IMR-90 (cell line): ENCODE measurements around the gene ATPAF1. TPM values are rescaled to one million over a fixed set of nuclear protein-coding genes. Genes with fewer than 3 reads are reported as not detected.

Source experiments
- ATAC-seq: fragments of 200-7000 bp; cut with Tn5 transposase; 2 replicates; pipeline ENCODE4 v1.9.1; 2020; ENCODE audit warnings: low read depth, mild to moderate bottlenecking, moderate library complexity
- BruUV-seq: library from RNA; stranded (reverse); fragments of 400-500 nt; replicated peaks from 2 replicates; lab custom pipeline; 2021; lab: Mats Ljungman, UMichigan
- CTCF ChIA-PET: fragments of 300-600 bp; formaldehyde crosslinking; extraction: SDS; loops from one replicate; lab custom pipeline; 2021; ENCODE audit warnings: antibody characterized with exemption; lab: Yijun Ruan, JAX
- POLR2A ChIA-PET: fragments of 300-600 bp; sonication (Branson Sonifier 250); formaldehyde crosslinking; loops from one replicate; lab custom pipeline; 2022; ENCODE audit warnings: antibody characterized with exemption; ENCODE audit not compliant: unreplicated experiment; lab: Charles Lee
- DNase-seq: peaks from one replicate; pipeline ENCODE4 v3.0.0; 2013
- H2AFZ ChIP-seq: replicated peaks from 2 replicates; pipeline ENCODE3; 2013; ENCODE audit warnings: low read length, mild to moderate bottlenecking; ENCODE audit not compliant: poor library complexity
- H2AK5ac ChIP-seq: 2 replicates; pipeline ENCODE4 v1.6.1; 2013; ENCODE audit warnings: low read depth, low read length, inconsistent platforms
- H2AK9ac ChIP-seq: replicated peaks from 2 replicates; pipeline ENCODE3; 2013; ENCODE audit warnings: mild to moderate bottlenecking, low read depth, low read length, moderate library complexity; ENCODE audit not compliant: poor library complexity
- H2BK120ac ChIP-seq: 2 replicates; pipeline ENCODE4 v1.6.1; 2013; ENCODE audit warnings: low read depth, low read length, inconsistent platforms
- H2BK15ac ChIP-seq: 3 replicates; pipeline ENCODE4 v1.6.1; 2013; ENCODE audit warnings: low read depth, low read length, inconsistent platforms
- H2BK20ac ChIP-seq: 2 replicates; pipeline ENCODE4 v1.6.1; 2013; ENCODE audit warnings: low read depth, mild to moderate bottlenecking, inconsistent platforms, low read length, moderate library complexity
- H2BK5ac ChIP-seq: 2 replicates; pipeline ENCODE4 v1.6.1; 2013; ENCODE audit warnings: mild to moderate bottlenecking, low read depth, low read length, inconsistent platforms; ENCODE audit not compliant: poor library complexity, severe bottlenecking
- H3K14ac ChIP-seq: replicated peaks from 2 replicates; pipeline ENCODE4 v1.6.1; 2013; ENCODE audit warnings: low read depth, low read length, inconsistent platforms
- H3K18ac ChIP-seq: 2 replicates; pipeline ENCODE4 v1.6.1; 2013; ENCODE audit warnings: low read depth, low read length, control low read depth
- H3K23ac ChIP-seq: 2 replicates; pipeline ENCODE4 v1.6.1; 2013; ENCODE audit warnings: low read depth, low read length, inconsistent platforms
- H3K27ac ChIP-seq: 2 replicates; pipeline ENCODE4 v1.5.1; 2013; ENCODE audit warnings: mild to moderate bottlenecking, control low read depth, low read length; ENCODE audit not compliant: insufficient read depth
- H3K27me3 ChIP-seq: 2 replicates; pipeline ENCODE4 v1.6.1; 2013; ENCODE audit warnings: low read length; ENCODE audit not compliant: control insufficient read depth, insufficient read depth
- H3K36me3 ChIP-seq: 2 replicates; pipeline ENCODE4 v1.6.1; 2013; ENCODE audit warnings: low read length, mixed read lengths; ENCODE audit not compliant: control insufficient read depth, insufficient read depth
- H3K4ac ChIP-seq: 2 replicates; pipeline ENCODE4 v1.6.1; 2013; ENCODE audit warnings: low read depth, low read length, inconsistent platforms
- H3K4me1 ChIP-seq: 2 replicates; pipeline ENCODE4 v1.6.1; 2013; ENCODE audit warnings: low read length, mixed read lengths; ENCODE audit not compliant: control insufficient read depth, insufficient read depth
- H3K4me2 ChIP-seq: 2 replicates; pipeline ENCODE4 v1.6.1; 2013; ENCODE audit warnings: low read depth, mild to moderate bottlenecking, control low read depth, low read length, moderate library complexity
- H3K4me3 ChIP-seq: 2 replicates; pipeline ENCODE4 v1.5.1; 2013; ENCODE audit warnings: low read depth, mild to moderate bottlenecking, control low read depth, low read length, moderate library complexity; ENCODE audit not compliant: insufficient read depth
- H3K56ac ChIP-seq: 2 replicates; pipeline ENCODE4 v1.6.1; 2013; ENCODE audit warnings: low read length, inconsistent platforms; ENCODE audit not compliant: insufficient read depth; ENCODE audit errors: extremely low read depth
- H3K79me1 ChIP-seq, 2 experiments: 2 replicates each; pipeline ENCODE4 v1.6.1; 2013; ENCODE audit warnings: low read length in 2 of 2, inconsistent platforms in 1 of 2, low read depth in 1 of 2
- H3K9ac ChIP-seq: 2 replicates; pipeline ENCODE4 v1.6.1; 2013; ENCODE audit warnings: low read depth, low read length, control low read depth
- H3K9me1 ChIP-seq: 2 replicates; pipeline ENCODE4 v1.6.1; 2013; ENCODE audit warnings: low read length, inconsistent platforms; ENCODE audit not compliant: insufficient read depth
- H3K9me3 ChIP-seq: 2 replicates; pipeline ENCODE4 v1.6.1; 2013; ENCODE audit warnings: low read length; ENCODE audit not compliant: control insufficient read depth, insufficient read depth
- H4K20me1 ChIP-seq: 2 replicates; pipeline ENCODE4 v1.6.1; 2013; ENCODE audit warnings: low read length, inconsistent platforms; ENCODE audit not compliant: insufficient read depth
- H4K5ac ChIP-seq: 2 replicates; pipeline ENCODE4 v1.6.1; 2013; ENCODE audit warnings: mild to moderate bottlenecking, low read depth, low read length, control low read depth
- H4K8ac ChIP-seq, 2 experiments: 2 replicates each; pipeline ENCODE4 v1.6.1; 2013; ENCODE audit warnings: low read depth in 2 of 2, low read length in 2 of 2, control low read depth in 1 of 2, inconsistent platforms in 1 of 2
- H4K91ac ChIP-seq: 2 replicates; pipeline ENCODE4 v1.6.1; 2013; ENCODE audit warnings: low read depth, low read length, inconsistent platforms; ENCODE audit not compliant: insufficient read depth
- MAFK ChIP-seq: IDR thresholded peaks from 2 replicates; pipeline ENCODE4 v1.6.1; 2012; ENCODE audit warnings: low read depth, low read length, improper control_type of control experiment
- MAZ ChIP-seq: IDR thresholded peaks from 2 replicates; pipeline ENCODE4 v1.6.1; 2012; ENCODE audit warnings: low read depth, mild to moderate bottlenecking, low read length, improper control_type of control experiment, moderate library complexity, borderline replicate concordance
- RAD21 ChIP-seq: IDR thresholded peaks from 2 replicates; pipeline ENCODE4 v1.6.1; 2012; ENCODE audit warnings: low read length, improper control_type of control experiment
- RCOR1 ChIP-seq: IDR thresholded peaks from 2 replicates; pipeline ENCODE4 v1.6.1; 2012; ENCODE audit warnings: mild to moderate bottlenecking, low read length, improper control_type of control experiment; ENCODE audit not compliant: insufficient replicate concordance
- WGBS, 2 experiments: methylation state at CpG; one replicate each; pipeline versions ENCODE4 v1.1.5 to v1.1.7; 2013; ENCODE audit warnings: missing lambda C conversion rate in 2 of 2; ENCODE audit not compliant: insufficient read length in 1 of 2; ENCODE audit errors: extremely low coverage in 2 of 2; 5-methylcytosine and 5-hydroxymethylcytosine counted together
- dilution Hi-C: fragments of 300-500 bp; cut with HindIII; formaldehyde crosslinking; loops from one replicate; pipeline ENCODE4 v1.14.3; 2018; ENCODE audit warnings: low sequenced_read_pairs; ENCODE audit not compliant: unreplicated experiment
- in situ Hi-C: fragments of 300-500 bp; cut with MboI; formaldehyde crosslinking; loops from 3 replicates; pipeline ENCODE4 v1.14.3; 2019; ENCODE audit warnings: low sequenced_read_pairs, inconsistent platforms, mixed read lengths
- intact Hi-C: fragments of 100-400 bp; cut with micrococcal nuclease; formaldehyde crosslinking; loops from 2 replicates; pipeline ENCODE4 v1.10.0; 2022
- polyA plus RNA-seq, 3 experiments: library from polyadenylated mRNA; depleted of rRNA; stranded (reverse); fragments of >200 nt; gene quantifications; 2 replicates each; pipeline ENCODE4 v1.2.3, GENCODE V29; 2012; ENCODE audit warnings: low replicate concordance in 1 of 3
- total RNA-seq: library from RNA; depleted of rRNA; stranded (reverse); fragments of >200 nt; gene quantifications from 2 replicates; pipeline ENCODE4 v1.2.3, GENCODE V29; 2012
- TF ChIP-seq, protein P1 (sequence below): conservative IDR thresholded peaks from 2 replicates; pipeline ENCODE4 v1.5.1; 2012; ENCODE audit warnings: mild to moderate bottlenecking, low read depth, low read length, improper control_type of control experiment

Gene ATPAF1
- total and polyA plus RNA-seq, 2 of the 4 experiments (the other 2 are of a cell fraction): 55.5 to 80.3 TPM

DNA sequence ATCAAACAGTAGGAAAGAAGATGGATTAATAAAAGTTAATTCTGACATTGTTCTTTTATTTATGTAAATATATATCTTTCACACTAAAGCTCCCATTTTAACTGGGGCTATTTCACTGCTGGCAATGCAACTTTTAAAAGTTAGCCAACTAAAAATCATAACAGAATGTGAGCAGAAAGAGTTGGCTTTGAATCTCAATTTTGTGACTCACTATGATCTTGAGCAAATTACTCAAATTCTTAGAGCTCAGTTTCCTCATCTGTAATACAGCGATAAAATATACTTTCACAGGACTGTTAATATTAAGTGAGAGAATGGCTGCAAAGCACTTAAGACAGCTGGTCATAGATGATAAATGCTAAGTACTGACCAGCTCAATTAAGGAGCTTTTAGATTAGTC, 40.0 kb upstream of the ATPAF1 start:
- no peak overlapping the region for H2BK120ac ChIP-seq
- no peak overlapping the region for H3K4me3 ChIP-seq
- no peak overlapping the region for H3K56ac ChIP-seq
- no peak overlapping the region for H3K27ac ChIP-seq
- H4K8ac ChIP-seq: no peak overlapping the region
- no peak overlapping the region for H2BK20ac ChIP-seq
- peaks cover 34% of the 10 kb centered on the region for H3K36me3 ChIP-seq
- ATAC-seq (peak; percentile 49), DNase-seq (peak; percentile 37)
- no peaks in the 10 kb centered on the region for H3K9me3 ChIP-seq
- WGBS, 2 experiments: no CpG with 5 or more reads among the region's 1 CpG
- in situ Hi-C loops (loop anchor here (25.0 kb wide), 1 partner anchor 296 kb away; no protein-coding TSS in a partner anchor), intact Hi-C loops (no loop called here), dilution Hi-C loops (no loop called here)
- no peak overlapping the region for H2BK5ac ChIP-seq
- H3K4me2 ChIP-seq: no peak overlapping the region
- no peak overlapping the region for H4K91ac ChIP-seq
- no peak overlapping the region for H2AK5ac ChIP-seq
- no peak overlapping the region for H2AFZ ChIP-seq
- H3K9me1 ChIP-seq: no peaks in the 10 kb centered on the region
- H2AK9ac ChIP-seq: no peak overlapping the region
- H4K5ac ChIP-seq: no peak overlapping the region
- ChIA-PET POLR2A (interaction anchor here (0.6 kb wide), 2 partner anchors 145 to 1408 kb away, joined by 3 to 8 read pairs; no protein-coding TSS in a partner anchor), CTCF (interaction anchor here (0.7 to 1.0 kb wide), 4 partner anchors 11 to 104 kb away, joined by 3 to 6 read pairs (median 4); partner anchors contain the start of gene MKNK1)
- H3K79me1 ChIP-seq: peaks cover 9 to 22% of the 10 kb centered on the region in 2 experiments; a peak in 3 of 4 replicates
- no peaks in the 10 kb centered on the region for H3K4me1 ChIP-seq
- no peak overlapping the region for H3K18ac ChIP-seq
- no peaks in the 10 kb centered on the region for H4K20me1 ChIP-seq
- no peak for TF ChIP-seq MAZ
- no peak for TF ChIP-seq MAFK
- TF ChIP-seq, protein P1, sequence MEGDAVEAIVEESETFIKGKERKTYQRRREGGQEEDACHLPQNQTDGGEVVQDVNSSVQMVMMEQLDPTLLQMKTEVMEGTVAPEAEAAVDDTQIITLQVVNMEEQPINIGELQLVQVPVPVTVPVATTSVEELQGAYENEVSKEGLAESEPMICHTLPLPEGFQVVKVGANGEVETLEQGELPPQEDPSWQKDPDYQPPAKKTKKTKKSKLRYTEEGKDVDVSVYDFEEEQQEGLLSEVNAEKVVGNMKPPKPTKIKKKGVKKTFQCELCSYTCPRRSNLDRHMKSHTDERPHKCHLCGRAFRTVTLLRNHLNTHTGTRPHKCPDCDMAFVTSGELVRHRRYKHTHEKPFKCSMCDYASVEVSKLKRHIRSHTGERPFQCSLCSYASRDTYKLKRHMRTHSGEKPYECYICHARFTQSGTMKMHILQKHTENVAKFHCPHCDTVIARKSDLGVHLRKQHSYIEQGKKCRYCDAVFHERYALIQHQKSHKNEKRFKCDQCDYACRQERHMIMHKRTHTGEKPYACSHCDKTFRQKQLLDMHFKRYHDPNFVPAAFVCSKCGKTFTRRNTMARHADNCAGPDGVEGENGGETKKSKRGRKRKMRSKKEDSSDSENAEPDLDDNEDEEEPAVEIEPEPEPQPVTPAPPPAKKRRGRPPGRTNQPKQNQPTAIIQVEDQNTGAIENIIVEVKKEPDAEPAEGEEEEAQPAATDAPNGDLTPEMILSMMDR: no peak
- no peak for TF ChIP-seq RCOR1
- no peak for TF ChIP-seq RAD21
- no peak overlapping the region for H3K23ac ChIP-seq
- no peak overlapping the region for H3K14ac ChIP-seq
- H3K4ac ChIP-seq: no peak overlapping the region
- H3K27me3 ChIP-seq: no peaks in the 10 kb centered on the region
- BruUV-seq: no TSS peak
- no peak overlapping the region for H2BK15ac ChIP-seq
- H3K9ac ChIP-seq: no peak overlapping the region
